Panc1 (cell line): ENCODE measurements around the gene ALDH9A1. TPM values are rescaled to one million over a fixed set of nuclear protein-coding genes. Genes with fewer than 3 reads are reported as not detected.
A peak's percentile ranks its signal among the peaks of the same experiment; 100 is the strongest.
"Not testable (repeated sequence)": the region's sequence is repeated elsewhere in the genome, so short reads cannot be mapped to it uniquely, and the experiment has no call there.

Experiments
- ATAC-seq: fragments of 200-7000 bp; cut with Tn5 transposase; 2 replicates; pipeline ENCODE4 v1.9.1; 2020; ENCODE audit warnings: mild to moderate bottlenecking, moderate library complexity
- BruUV-seq: library from RNA; stranded (reverse); fragments of 400-500 nt; replicated peaks from 2 replicates; lab custom pipeline; 2021; lab: Mats Ljungman, UMichigan
- CTCF ChIA-PET: fragments of 300-600 bp; sonication (Branson Sonifier 250); formaldehyde crosslinking; loops from one replicate; lab custom pipeline; 2022; ENCODE audit warnings: antibody characterized with exemption; lab: Charles Lee
- POLR2A ChIA-PET: fragments of 300-600 bp; sonication (Branson Sonifier 250); formaldehyde crosslinking; loops from one replicate; lab custom pipeline; 2022; ENCODE audit warnings: antibody characterized with exemption; lab: Charles Lee
- DNase-seq: peaks from one replicate; pipeline ENCODE4 v3.0.0-alpha.2; 2010; ENCODE audit warnings: low read depth, low spot score
- H3K27ac ChIP-seq: 2 replicates; pipeline ENCODE4 v1.5.1; 2011; ENCODE audit warnings: mild to moderate bottlenecking, low read length, inconsistent platforms
- H3K27me3 ChIP-seq: fragments of 200-500 bp; sonication (Bioruptor generic); 2 replicates; pipeline ENCODE4 v1.6.0; 2014; ENCODE audit warnings: low read length, inconsistent platforms; ENCODE audit not compliant: control insufficient read depth, insufficient read depth
- H3K36me3 ChIP-seq: fragments of 200-500 bp; sonication (Bioruptor generic); 2 replicates; pipeline ENCODE4 v1.5.1; 2014; ENCODE audit warnings: inconsistent platforms, mild to moderate bottlenecking, low read length, moderate library complexity; ENCODE audit not compliant: control insufficient read depth, insufficient read depth
- H3K4me1 ChIP-seq: 2 replicates; pipeline ENCODE4 v1.5.1; 2011; ENCODE audit warnings: inconsistent platforms, mild to moderate bottlenecking, low read length, moderate library complexity; ENCODE audit not compliant: control insufficient read depth, insufficient read depth
- H3K4me3 ChIP-seq, 2 experiments: 2 replicates each; pipeline ENCODE4 v1.5.1; 2011 to 2012; ENCODE audit warnings: low read depth in 2 of 2, low read length in 2 of 2, mild to moderate bottlenecking in 2 of 2, inconsistent platforms in 1 of 2, moderate library complexity in 1 of 2
- H3K9me3 ChIP-seq: fragments of 200-500 bp; sonication (Bioruptor generic); 2 replicates; pipeline ENCODE4 v1.5.1; 2014; ENCODE audit warnings: low read depth, mild to moderate bottlenecking, inconsistent platforms, low read length, moderate library complexity; ENCODE audit not compliant: control insufficient read depth, insufficient read depth
- CTCF ChIP-seq: fragments of 450-650 bp; IDR thresholded peaks from 2 replicates; pipeline ENCODE4 v1.5.1; 2017; ENCODE audit warnings: mild to moderate bottlenecking
- POLR2AphosphoS5 ChIP-seq: IDR thresholded peaks from 2 replicates; pipeline ENCODE4 v1.6.1; 2012; ENCODE audit warnings: mild to moderate bottlenecking, low read depth, low read length, moderate library complexity
- REST ChIP-seq, 2 experiments: IDR thresholded peaks; 2 replicates each; pipeline ENCODE4 v1.6.1; 2011 to 2012; ENCODE audit warnings: low read depth in 2 of 2, control low read depth in 1 of 2, low read length in 1 of 2, mild to moderate bottlenecking in 1 of 2, moderate library complexity in 1 of 2; ENCODE audit not compliant: insufficient read depth in 1 of 2
- SIN3A ChIP-seq: IDR thresholded peaks from 2 replicates; pipeline ENCODE4 v1.6.1; 2012; ENCODE audit warnings: low read depth, mild to moderate bottlenecking, low read length, moderate library complexity, borderline replicate concordance; ENCODE audit not compliant: insufficient read depth
- TCF7L2 ChIP-seq: IDR thresholded peaks from 2 replicates; pipeline ENCODE4 v1.6.1; 2011; ENCODE audit warnings: mild to moderate bottlenecking, low read depth, low read length, inconsistent platforms
- in situ Hi-C: cut with HindIII; loops from 2 replicates; pipeline ENCODE4 v1.10.0; 2016; ENCODE audit warnings: low sequenced_read_pairs, low pct_unique_long_range_greater_than_20kb
- intact Hi-C: fragments of 100-400 bp; cut with micrococcal nuclease; formaldehyde crosslinking; loops from one replicate; pipeline ENCODE4 v1.10.0; 2022; ENCODE audit not compliant: unreplicated experiment
- total RNA-seq: library from RNA; stranded (reverse); gene quantifications from one replicate; pipeline ENCODE4 v1.2.1, GENCODE V29; 2021; ENCODE audit not compliant: unreplicated experiment

The ALDH9A1 gene
- total RNA-seq, 1 experiment from 2014 or later = 30.3 TPM

- intact Hi-C loops (loop anchor here (1.0 kb wide), 1 partner anchor 196 kb away; no protein-coding TSS in a partner anchor), in situ Hi-C loops (no loop called here)
- Histone ChIP-seq H3K27ac (no peak overlapping the region), H3K4me1 (no peaks in the 10 kb centered on the region), H3K4me3 (no peak overlapping the region), H3K27me3 (no peaks in the 10 kb centered on the region), H3K36me3 (no peaks in the 10 kb centered on the region), H3K9me3 (no peaks in the 10 kb centered on the region)
- ChIA-PET POLR2A (no interaction called here), CTCF (interaction anchor here (0.7 kb wide), 1 partner anchor 761 kb away, joined by 12 read pairs; no protein-coding TSS in a partner anchor)
- no TSS peak for BruUV-seq
- peak; percentile 91 for ATAC-seq
- TF ChIP-seq CTCF (peak; percentile 86), POLR2AphosphoS5 (no peak)
- peak; percentile 58 for DNase-seq
Measured at GRCh38 chr1:165717918-165718515, 19.7 kb upstream of the ALDH9A1 start.

GRCh38 chr1:165716265-165717051 is 18.1 kb upstream of the ALDH9A1 start:
- in situ Hi-C loops, H3K4me1 ChIP-seq, H3K27me3 ChIP-seq, POLR2A ChIA-PET, intact Hi-C loops, H3K36me3 ChIP-seq, H3K9me3 ChIP-seq, ATAC-seq, DNase-seq, BruUV-seq, H3K4me3 ChIP-seq, H3K27ac ChIP-seq, CTCF ChIA-PET: not testable (repeated sequence)

- BruUV-seq = no TSS peak
- intact Hi-C loops = no loop called here
- TF ChIP-seq TCF7L2 (no peak), SIN3A (no peak), REST (IDR thresholded peaks at IDR 0.05; ENCODE audit: insufficient read depth in 1 of 2, low read depth in 2 of 2, low read length in 1 of 2) (no peak)
- in situ Hi-C loops = no loop called here
- ChIA-PET POLR2A (no interaction called here), CTCF (no interaction called here)
- Histone ChIP-seq H3K27ac (no peak overlapping the region), H3K4me1 (no peaks in the 10 kb centered on the region), H3K36me3 (no peaks in the 10 kb centered on the region), H3K4me3 (no peak overlapping the region), H3K9me3 (no peaks in the 10 kb centered on the region), H3K27me3 (no peaks in the 10 kb centered on the region)
- ATAC-seq (no peak), DNase-seq (no peak)
Measured at GRCh38 chr1:165712764-165713163, 14.4 kb upstream of the ALDH9A1 start.
